HG02943 (cell line): ENCODE results near the gene EID2.

Experiments
- ATAC-seq: cut with Tn5 transposase; IDR thresholded peaks from one replicate; pipeline ENCODE4 v1.9.1; 2021; ENCODE audit warnings: mild to moderate bottlenecking, low read depth, moderate library complexity; ENCODE audit not compliant: unreplicated experiment

Gene EID2

GRCh38 chr19:39540333-39540673, 342 bp upstream of the EID2 start:
- ATAC-seq, result no peak

- ATAC-seq, result no peak
Measured at GRCh38 chr19:39539165-39539517, 820 bp downstream of the EID2 start.

GRCh38 chr19:39533791-39534190, 6.2 kb downstream of the EID2 start:
- no peak for ATAC-seq

GRCh38 chr19:39533003-39533512, 6.9 kb downstream of the EID2 start:
- ATAC-seq, result peak; percentile 29

- peak; percentile 75 for ATAC-seq
Measured at GRCh38 chr19:39532233-39533002, 7.5 kb downstream of the EID2 start, which contains the start of gene EID2B. TSS of gene EID2B (minus strand) at chr19:39532852. CDS start at chr19:39532802, 50 bp downstream.

- no peak for ATAC-seq
Measured at GRCh38 chr19:39531834-39532232, 8.1 kb downstream of the EID2 start.

- ATAC-seq, result no peak
Measured at GRCh38 chr19:39525205-39525604, 14.8 kb downstream of the EID2 start.

- no peak for ATAC-seq
Measured at GRCh38 chr19:39524495-39524894, 15.5 kb downstream of the EID2 start.

- no peak for ATAC-seq
Measured at GRCh38 chr19:39520541-39521484, 19.1 kb downstream of the EID2 start.

GRCh38 chr19:39518975-39519374, 21.0 kb downstream of the EID2 start:
- no peak for ATAC-seq

GRCh38 chr19:39518458-39518857, 21.5 kb downstream of the EID2 start:
- ATAC-seq, result no peak

GRCh38 chr19:39517432-39517831, 22.5 kb downstream of the EID2 start:
- ATAC-seq, result no peak

- no peak for ATAC-seq
Measured at GRCh38 chr19:39516270-39516669, 23.7 kb downstream of the EID2 start.

- no peak for ATAC-seq
Measured at GRCh38 chr19:39515551-39516191, 24.3 kb downstream of the EID2 start.

GRCh38 chr19:39514840-39515550, 25.0 kb downstream of the EID2 start, which contains the start of gene SELENOV:
TSS of gene SELENOV (plus strand) at chr19:39515139. CDS start at chr19:39515213, 74 bp downstream.
- ATAC-seq, result no peak

- no peak for ATAC-seq
Measured at GRCh38 chr19:39512988-39513387, 27.0 kb downstream of the EID2 start.

GRCh38 chr19:39509233-39509632, 30.7 kb downstream of the EID2 start:
- no peak for ATAC-seq

GRCh38 chr19:39508629-39509028, 31.3 kb downstream of the EID2 start:
- no peak for ATAC-seq

- ATAC-seq, result no peak
Measured at GRCh38 chr19:39507715-39508364, 32.1 kb downstream of the EID2 start.
